Effector CD4-positive, alpha-beta T cell (primary cell): ENCODE results near the gene ACVR1.
"Not testable (repeated sequence)": the region's sequence is repeated elsewhere in the genome, so short reads cannot be mapped to it uniquely, and the experiment has no call there.

ENCODE experiments used
- DNase-seq: peaks from one replicate; pipeline ENCODE4 v3.0.0-alpha.2; 2020

Gene ACVR1

DNA sequence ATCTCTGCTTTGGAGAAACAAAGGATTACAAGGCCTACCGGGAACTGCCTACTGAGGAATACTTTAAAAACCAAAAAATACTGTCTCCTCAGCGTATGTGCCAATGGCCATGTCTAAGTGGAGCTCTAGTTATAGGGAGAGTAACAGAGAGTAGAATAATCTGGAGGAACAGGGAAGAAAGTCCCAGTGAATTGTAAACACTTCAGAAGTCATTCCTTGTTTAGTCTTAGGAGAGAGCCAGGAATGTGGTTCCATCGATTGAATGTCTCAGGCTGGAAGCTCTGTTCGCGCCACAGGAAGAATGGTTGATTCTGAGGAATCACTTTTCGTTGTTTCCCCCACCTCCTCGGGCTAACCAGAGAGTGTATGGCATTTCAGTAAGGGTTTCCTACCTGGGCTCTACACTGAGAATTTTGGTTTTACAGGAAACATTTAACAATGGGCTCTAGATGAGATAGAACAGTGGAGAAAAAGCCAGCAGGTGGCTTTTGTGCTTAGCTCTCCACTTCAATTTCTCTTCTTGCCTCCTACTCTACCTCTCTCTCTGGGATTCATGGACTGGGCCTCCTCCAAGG is 88.7 kb downstream of the ACVR1 start:
- no peak for DNase-seq

DNA sequence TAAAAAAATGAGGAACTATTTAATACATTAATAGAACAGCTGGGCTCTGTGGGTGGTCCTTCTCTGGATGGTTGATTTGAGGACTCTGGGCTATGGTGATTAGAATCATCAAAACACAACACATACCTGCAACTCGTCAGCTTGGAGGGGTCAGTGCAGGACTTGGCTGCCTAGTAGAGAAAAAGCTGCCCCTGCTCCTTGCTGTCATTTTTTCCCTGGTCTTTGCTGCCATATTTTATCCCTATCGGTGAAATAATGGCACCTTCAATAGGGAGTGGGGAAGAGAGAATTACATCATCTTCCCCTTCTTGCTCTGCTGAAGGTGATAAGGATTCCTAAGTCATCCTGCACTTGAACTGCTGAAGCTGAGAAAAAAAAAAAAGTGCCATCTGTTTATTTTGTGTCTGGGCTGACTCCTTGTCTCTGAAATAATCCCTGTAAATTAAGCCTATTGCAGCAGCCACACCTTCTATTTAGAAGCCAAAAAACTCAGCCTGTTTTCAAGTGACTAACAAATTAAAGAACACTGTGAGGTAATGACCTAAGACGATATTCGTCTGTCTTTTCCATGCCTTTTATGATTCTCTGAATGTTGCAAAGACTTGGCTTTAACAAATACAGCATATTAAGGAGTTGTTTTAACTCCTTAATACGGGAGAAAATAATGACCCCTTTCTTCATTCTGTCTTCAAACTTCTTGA is 89.3 kb downstream of the ACVR1 start:
- no peak for DNase-seq

- no peak for DNase-seq
These were observed 90.1 kb downstream of the ACVR1 start for GRCh38 chr2:157785866-157786662.

- no peak for DNase-seq
These were observed 90.9 kb downstream of the ACVR1 start for GRCh38 chr2:157785200-157785599.

- no peak for DNase-seq
These were observed 91.3 kb downstream of the ACVR1 start for GRCh38 chr2:157784823-157785175.

- DNase-seq, result no peak
These were observed 91.8 kb downstream of the ACVR1 start for GRCh38 chr2:157784169-157784822.

GRCh38 chr2:157783245-157783644 is 92.9 kb downstream of the ACVR1 start:
- DNase-seq, result no peak

DNA sequence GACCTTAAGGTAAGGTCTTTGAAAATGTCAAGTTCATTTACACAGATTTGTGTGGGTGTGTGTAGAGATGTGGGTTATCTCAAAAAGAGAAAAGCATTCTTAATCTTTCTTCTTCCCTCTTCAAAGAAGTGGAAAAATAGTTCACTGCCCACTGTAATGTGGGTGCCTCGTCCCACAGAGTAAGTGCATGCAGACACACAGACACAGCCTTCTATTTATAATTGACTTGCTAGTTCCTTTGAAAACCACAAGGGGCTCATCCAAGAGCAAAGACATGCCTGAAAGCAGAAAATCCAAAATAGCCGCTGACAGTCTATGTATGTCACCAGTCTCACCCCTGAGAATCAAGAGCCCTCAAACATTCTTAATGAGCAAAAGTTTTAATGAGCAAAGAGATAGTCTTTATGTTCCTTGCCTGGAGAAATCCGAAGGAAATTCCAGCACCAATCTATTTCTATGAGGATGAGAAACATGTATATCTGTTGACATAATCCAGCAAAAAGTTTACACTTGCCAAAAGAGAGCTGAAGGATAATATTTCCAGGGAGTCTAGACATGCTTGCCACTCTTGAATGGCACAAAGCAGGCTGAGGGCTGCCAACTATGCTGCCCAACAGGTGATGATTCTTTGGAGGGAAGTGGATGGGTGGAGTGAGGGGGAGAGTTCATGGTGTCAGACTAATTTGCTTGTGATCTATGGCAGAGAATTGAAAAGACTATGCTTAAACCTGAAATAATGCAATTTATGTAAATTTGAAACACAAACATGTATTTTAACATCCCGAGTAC is 93.9 kb downstream of the ACVR1 start:
- no peak for DNase-seq

DNA sequence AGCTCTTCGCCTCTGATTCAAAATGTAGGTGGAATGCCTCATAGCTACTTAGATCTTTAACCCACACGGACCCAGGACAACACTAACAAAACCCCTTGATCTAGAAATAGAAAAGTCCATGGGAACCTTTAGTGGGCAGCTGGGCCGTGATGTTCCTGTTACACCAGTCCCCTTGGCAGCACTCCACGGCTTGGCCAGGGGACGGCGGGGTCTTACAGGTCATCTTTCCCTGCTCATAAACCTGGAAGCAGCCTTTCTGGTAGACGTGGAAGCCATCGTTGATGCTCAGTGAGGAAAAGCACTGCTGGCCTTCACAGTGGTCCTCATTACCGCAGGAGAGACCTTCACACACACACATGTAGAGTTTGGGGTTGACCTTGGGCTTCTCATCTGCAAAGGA is 95.9 kb downstream of the ACVR1 start:
- DNase-seq, result no peak

DNA sequence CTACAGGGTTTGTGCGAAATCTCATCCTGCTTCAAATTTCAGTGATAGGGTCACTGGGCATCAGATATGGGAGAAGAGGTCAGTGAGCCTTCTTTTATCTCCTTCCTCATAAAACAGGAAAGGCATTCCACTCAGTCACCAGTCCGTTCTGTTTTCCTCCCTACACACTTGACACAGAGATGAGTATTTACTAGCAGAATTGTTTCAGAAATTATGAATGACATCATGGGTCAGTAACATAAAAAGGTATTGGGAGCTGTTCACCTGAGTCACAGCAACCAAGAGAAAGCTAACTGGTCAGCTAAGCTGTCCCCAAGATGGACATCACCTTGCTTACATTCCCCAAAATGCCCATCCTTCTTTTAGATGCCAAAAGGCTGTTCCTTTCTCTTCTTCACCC is 96.3 kb downstream of the ACVR1 start:
- no peak for DNase-seq

GRCh38 chr2:157777427-157777826 is 98.7 kb downstream of the ACVR1 start:
- DNase-seq, result peak; percentile 30

DNA sequence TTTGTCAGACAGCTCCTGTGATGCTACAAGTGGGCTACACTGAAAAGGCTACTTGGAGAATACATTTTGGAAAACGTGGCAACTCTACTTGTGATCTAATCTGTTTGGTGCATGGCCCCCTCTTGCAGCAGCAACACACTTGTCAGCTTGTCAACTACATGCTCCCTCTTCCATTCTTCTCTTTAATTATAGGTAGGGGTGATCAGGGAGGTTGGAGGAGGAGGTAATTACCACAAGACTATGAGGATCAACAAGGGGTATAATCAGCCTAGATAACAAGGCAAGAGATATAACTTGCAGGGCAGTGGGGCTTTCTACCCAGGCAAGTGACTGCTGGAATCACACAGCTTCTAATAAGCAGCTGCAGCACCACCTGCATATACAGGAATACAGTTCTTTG is 104.9 kb downstream of the ACVR1 start:
- DNase-seq, result no peak

GRCh38 chr2:157769856-157770255 is 106.3 kb downstream of the ACVR1 start:
- DNase-seq, result no peak

DNA sequence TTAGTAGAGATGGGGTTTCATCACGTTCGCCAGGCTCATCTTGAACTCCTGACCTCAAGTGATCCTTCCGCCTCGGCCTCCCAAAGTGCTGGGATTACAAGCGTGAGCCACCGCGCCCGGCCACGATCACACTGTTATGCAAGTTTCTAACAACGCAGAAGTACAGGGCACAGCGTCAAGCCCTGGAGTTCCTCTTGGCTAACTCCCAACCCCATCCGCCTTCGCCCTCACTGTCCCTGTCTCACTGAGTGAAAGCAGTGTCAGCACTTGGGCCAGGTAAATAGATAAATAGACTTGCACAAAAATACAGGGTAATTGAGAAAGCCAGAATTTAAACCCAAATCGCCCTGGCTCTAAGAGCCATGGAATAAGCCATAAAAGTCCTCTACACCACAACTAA is 111.7 kb downstream of the ACVR1 start:
- DNase-seq, result no peak

GRCh38 chr2:157761520-157761919 is 114.6 kb downstream of the ACVR1 start:
- no peak for DNase-seq

DNA sequence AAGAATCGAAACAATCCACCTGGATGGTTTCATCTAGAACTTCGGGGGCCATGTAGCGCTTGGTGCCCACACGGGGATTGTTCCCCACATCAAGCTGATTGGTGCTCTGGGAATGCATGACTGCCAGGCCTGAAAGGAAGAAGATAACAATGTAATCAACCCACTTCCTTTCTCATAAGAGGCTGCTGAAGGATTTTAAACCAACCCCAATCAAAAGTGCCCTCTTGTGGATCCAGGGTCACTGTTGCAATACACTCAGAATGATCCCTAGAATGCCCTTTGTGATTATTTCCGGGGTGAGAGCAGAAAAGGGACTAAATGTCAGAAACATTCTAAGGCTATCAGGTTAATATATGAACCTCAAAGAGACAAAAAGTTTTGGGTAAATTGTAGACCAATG is 115.2 kb downstream of the ACVR1 start:
- DNase-seq, result no peak

- no peak for DNase-seq
These were observed 116.3 kb downstream of the ACVR1 start for GRCh38 chr2:157759855-157760254.

DNA sequence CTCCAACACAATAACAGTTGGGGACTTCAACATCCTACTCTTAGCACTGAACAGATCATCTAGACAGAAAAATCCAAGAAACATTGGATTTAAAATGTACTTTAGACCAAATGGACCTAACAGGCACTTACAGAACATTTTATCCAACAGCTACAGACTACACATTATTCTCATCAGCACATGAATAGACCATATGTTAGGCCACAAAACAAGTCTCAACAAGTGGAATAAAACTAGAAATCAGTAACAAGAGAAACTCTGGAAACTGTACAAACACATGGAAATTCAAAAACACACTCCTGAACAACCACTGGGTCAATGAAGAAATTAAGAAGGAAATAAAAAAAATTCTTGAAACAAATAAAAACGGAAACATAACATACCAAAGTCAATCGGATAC is 117.5 kb downstream of the ACVR1 start:
- DNase-seq, result no peak

- no peak for DNase-seq
These were observed 118.6 kb downstream of the ACVR1 start for GRCh38 chr2:157757500-157757899.

- DNase-seq, result not testable (repeated sequence)
These were observed 119.7 kb downstream of the ACVR1 start for GRCh38 chr2:157756447-157756846.

- DNase-seq, result no peak
These were observed 124.6 kb downstream of the ACVR1 start for GRCh38 chr2:157751462-157752058.

- DNase-seq, result no peak
These were observed 126.4 kb downstream of the ACVR1 start for GRCh38 chr2:157749684-157750083.
